Activated T-cell treated with anti-CD3 and anti-CD28 coated beads, Interleukin-2, amount 50 U/mL, for 72 hours (primary cell): ENCODE measurements around the gene ZNF331. TPM values are rescaled to one million over a fixed set of nuclear protein-coding genes. Genes with fewer than 3 reads are reported as not detected.
A peak's percentile ranks its signal among the peaks of the same experiment; 100 is the strongest.

ENCODE experiments used
- ATAC-seq, 2 donors: fragments of 150-1000 bp; cut with Tn5 transposase; replicated peaks in 1 of 2; 2 replicates each; pipeline ENCODE4 v1.10.0; 2021; ENCODE audit warnings: moderate library complexity in 2 of 2, mild to moderate bottlenecking in 1 of 2
- DNase-seq, 2 donors: peaks; one replicate each; pipeline ENCODE4 v3.0.0; 2021 to 2022; ENCODE audit warnings: mixed read lengths in 1 of 2
- H3K27ac Mint-ChIP-seq: one replicate; pipeline ENCODE4 v1.8.0; 2022; ENCODE audit warnings: mild to moderate bottlenecking, moderate library complexity, mixed read lengths
- H3K27me3 Mint-ChIP-seq: one replicate; pipeline ENCODE4 v1.8.0; 2022; ENCODE audit warnings: low read depth, mixed read lengths
- H3K36me3 Mint-ChIP-seq, 2 donors: one replicate each; pipeline ENCODE4 v1.8.0; 2022; ENCODE audit warnings: mixed read lengths in 2 of 2, mild to moderate bottlenecking in 1 of 2; ENCODE audit not compliant: insufficient read depth in 2 of 2
- H3K4me1 Mint-ChIP-seq: one replicate; pipeline ENCODE4 v1.8.0; 2022; ENCODE audit warnings: low read depth, mixed read lengths
- H3K4me3 Mint-ChIP-seq, 2 donors: one replicate each; pipeline ENCODE4 v1.8.0; 2022; ENCODE audit warnings: mild to moderate bottlenecking in 2 of 2, mixed read lengths in 2 of 2, moderate library complexity in 2 of 2
- H3K9me3 Mint-ChIP-seq, 2 donors: one replicate each; pipeline ENCODE4 v1.8.0; 2022; ENCODE audit warnings: mixed read lengths in 2 of 2
- total RNA-seq, 2 donors: library from RNA; stranded (reverse); gene quantifications; one replicate each; pipeline ENCODE4 v1.2.3, GENCODE V29; 2022

ZNF331 gene
- total RNA-seq, 2 donors from 2014 or later, result 63.7 to 71.4 TPM

- Mint-ChIP-seq H3K27ac (no peak overlapping the region), H3K36me3 (no peaks in the 10 kb centered on the region), H3K4me1 (no peaks in the 10 kb centered on the region), H3K4me3 (no peak overlapping the region), H3K27me3 (no peaks in the 10 kb centered on the region), H3K9me3 (peaks cover 0 to 3% of the 10 kb centered on the region in 2 donors)
- ATAC-seq, result no peak
- DNase-seq, result no peak
Measured at GRCh38 chr19:53595510-53595867, 57.5 kb downstream of the ZNF331 start.

DNA sequence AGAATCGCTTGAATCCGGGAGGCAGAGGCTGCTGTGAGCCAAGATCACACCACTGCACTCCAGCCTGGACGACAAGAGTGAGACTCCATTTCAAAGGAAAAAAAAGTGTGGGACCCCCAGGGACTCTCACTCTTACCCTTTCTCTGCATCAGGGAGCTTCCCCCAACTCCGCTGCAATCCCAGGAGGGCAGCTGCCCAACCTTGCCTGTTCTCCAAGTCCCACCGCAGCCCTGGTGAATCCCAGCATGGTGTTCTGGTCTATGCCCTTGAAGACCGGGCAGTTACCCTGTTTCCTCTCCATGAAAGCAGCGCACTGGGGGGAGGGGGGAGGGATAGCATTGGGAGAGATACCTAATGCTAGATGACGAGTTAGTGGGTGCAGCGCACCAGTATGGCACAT lies 58.1 kb downstream of the ZNF331 start:
- no peak for ATAC-seq
- no peak for DNase-seq
- Mint-ChIP-seq H3K4me3 (no peak overlapping the region), H3K36me3 (no peaks in the 10 kb centered on the region), H3K27ac (no peak overlapping the region), H3K4me1 (no peaks in the 10 kb centered on the region), H3K27me3 (no peaks in the 10 kb centered on the region), H3K9me3 (peaks cover 0 to 3% of the 10 kb centered on the region in 2 donors)

- H3K4me3 Mint-ChIP-seq, result no peak overlapping the region
- H3K36me3 Mint-ChIP-seq, result peaks cover 0 to 3% of the 10 kb centered on the region in 2 donors
- no peaks in the 10 kb centered on the region for H3K27me3 Mint-ChIP-seq
- ATAC-seq (no peak), DNase-seq (no peak)
- H3K27ac Mint-ChIP-seq, result no peak overlapping the region
- H3K9me3 Mint-ChIP-seq, result peaks cover 0 to 1% of the 10 kb centered on the region in 2 donors
- no peaks in the 10 kb centered on the region for H3K4me1 Mint-ChIP-seq
Measured at GRCh38 chr19:53597023-53597422, 59.1 kb downstream of the ZNF331 start.

DNA sequence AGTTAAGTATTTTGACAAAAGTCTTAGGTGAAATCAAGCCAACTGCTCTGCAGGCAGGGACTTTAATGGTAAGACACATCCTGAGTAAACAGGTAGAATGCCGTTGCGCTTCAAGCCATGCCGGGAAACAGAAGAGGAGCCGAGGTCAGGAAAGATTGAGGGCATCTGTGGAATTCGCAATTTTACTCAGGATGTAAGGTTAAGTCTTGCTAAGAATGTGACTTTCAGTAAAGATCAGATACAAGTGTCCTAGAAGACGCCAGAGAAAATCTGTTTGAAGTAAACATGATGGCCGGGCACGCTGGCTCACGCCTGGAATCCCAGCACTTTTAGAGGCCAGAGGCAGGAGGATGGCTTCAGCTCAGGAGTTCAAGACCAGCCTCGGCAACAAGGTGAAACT lies 60.4 kb downstream of the ZNF331 start:
- Mint-ChIP-seq H3K9me3 (peaks cover 0 to 1% of the 10 kb centered on the region in 2 donors), H3K36me3 (peaks cover 0 to 3% of the 10 kb centered on the region in 2 donors), H3K4me3 (no peak overlapping the region), H3K27ac (no peak overlapping the region), H3K27me3 (no peaks in the 10 kb centered on the region), H3K4me1 (no peaks in the 10 kb centered on the region)
- ATAC-seq (no peak), DNase-seq (no peak)

DNA sequence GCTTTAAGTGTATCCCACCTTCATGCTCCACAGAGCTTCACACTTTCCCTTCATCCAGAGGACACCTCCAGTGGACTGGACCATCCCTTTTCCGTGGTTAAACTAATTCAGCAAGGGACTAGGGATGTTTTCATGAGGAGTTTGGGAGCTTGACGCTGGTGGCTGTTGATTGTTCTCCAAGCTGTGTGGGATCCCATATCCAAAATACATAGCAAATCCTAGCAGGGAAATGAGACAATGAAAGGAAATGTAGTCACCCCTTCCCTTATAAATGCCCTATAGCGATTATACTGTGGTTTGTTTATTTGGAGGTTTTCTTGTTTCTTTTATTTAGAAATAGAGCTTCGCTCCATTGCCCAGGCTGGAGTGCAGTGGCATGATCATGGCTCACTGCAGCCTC lies 62.3 kb downstream of the ZNF331 start:
- Mint-ChIP-seq H3K27ac (no peak overlapping the region), H3K9me3 (peaks cover 0 to 1% of the 10 kb centered on the region in 2 donors), H3K27me3 (no peaks in the 10 kb centered on the region), H3K4me1 (no peaks in the 10 kb centered on the region), H3K36me3 (peaks cover 0 to 3% of the 10 kb centered on the region in 2 donors), H3K4me3 (no peak overlapping the region)
- DNase-seq (no peak), ATAC-seq (no peak)

- Mint-ChIP-seq H3K36me3 (peaks cover 0 to 10% of the 10 kb centered on the region in 2 donors), H3K27ac (no peak overlapping the region), H3K9me3 (peaks cover 1 to 5% of the 10 kb centered on the region in 2 donors), H3K4me3 (no peak overlapping the region), H3K4me1 (no peaks in the 10 kb centered on the region), H3K27me3 (no peaks in the 10 kb centered on the region)
- ATAC-seq, result no peak
- DNase-seq, result no peak
Measured at GRCh38 chr19:53606031-53606430, 68.1 kb downstream of the ZNF331 start.

DNA sequence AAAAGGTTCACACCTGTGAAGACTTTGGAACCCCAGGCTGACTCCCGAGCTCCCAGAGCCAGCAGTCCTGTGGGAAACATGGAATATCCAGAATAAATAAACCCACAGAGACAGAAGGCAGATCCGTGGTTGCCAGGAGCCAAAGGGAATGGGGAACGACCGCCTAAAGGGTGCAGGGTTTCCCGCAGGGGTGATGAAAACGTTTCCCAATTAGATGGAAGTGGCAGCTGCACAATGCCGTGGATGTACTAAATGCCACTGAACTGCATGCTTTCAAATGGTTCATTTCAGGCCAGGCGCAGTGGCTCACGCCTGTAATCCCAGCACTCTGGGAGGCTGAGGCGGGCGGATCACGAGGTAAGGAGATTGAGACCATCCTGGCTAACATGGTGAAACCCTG lies 70.4 kb downstream of the ZNF331 start:
- H3K4me1 Mint-ChIP-seq, result no peaks in the 10 kb centered on the region
- H3K36me3 Mint-ChIP-seq, result peaks cover 0 to 10% of the 10 kb centered on the region in 2 donors
- DNase-seq (no peak), ATAC-seq (no peak)
- no peak overlapping the region for H3K4me3 Mint-ChIP-seq
- H3K9me3 Mint-ChIP-seq, result peaks cover 2 to 5% of the 10 kb centered on the region in 2 donors
- H3K27me3 Mint-ChIP-seq, result no peaks in the 10 kb centered on the region
- H3K27ac Mint-ChIP-seq, result no peak overlapping the region

- ATAC-seq, result no peak
- H3K27ac Mint-ChIP-seq, result no peak overlapping the region
Measured at GRCh38 chr19:53612762-53613526, 75.0 kb downstream of the ZNF331 start.

GRCh38 chr19:53621885-53622740 lies 84.2 kb downstream of the ZNF331 start:
- no peaks in the 10 kb centered on the region for H3K9me3 Mint-ChIP-seq
- no peak overlapping the region for H3K27ac Mint-ChIP-seq
- no peak overlapping the region for H3K4me3 Mint-ChIP-seq
- DNase-seq (no peak), ATAC-seq (peak in 1 of 2 donors; percentile 19)
- no peaks in the 10 kb centered on the region for H3K4me1 Mint-ChIP-seq
- H3K27me3 Mint-ChIP-seq, result no peaks in the 10 kb centered on the region
- peaks cover 0 to 4% of the 10 kb centered on the region in 2 donors for H3K36me3 Mint-ChIP-seq

More at GRCh38 chr19:53612762-53613526, 75.0 kb downstream of the ZNF331 start:
- no peaks in the 10 kb centered on the region for H3K27me3 Mint-ChIP-seq
- peaks cover 0 to 8% of the 10 kb centered on the region in 2 donors for H3K36me3 Mint-ChIP-seq
- DNase-seq, result no peak
- H3K4me3 Mint-ChIP-seq, result no peak overlapping the region
- H3K9me3 Mint-ChIP-seq, result peaks cover 0 to 2% of the 10 kb centered on the region in 2 donors
- H3K4me1 Mint-ChIP-seq, result no peaks in the 10 kb centered on the region

DNA sequence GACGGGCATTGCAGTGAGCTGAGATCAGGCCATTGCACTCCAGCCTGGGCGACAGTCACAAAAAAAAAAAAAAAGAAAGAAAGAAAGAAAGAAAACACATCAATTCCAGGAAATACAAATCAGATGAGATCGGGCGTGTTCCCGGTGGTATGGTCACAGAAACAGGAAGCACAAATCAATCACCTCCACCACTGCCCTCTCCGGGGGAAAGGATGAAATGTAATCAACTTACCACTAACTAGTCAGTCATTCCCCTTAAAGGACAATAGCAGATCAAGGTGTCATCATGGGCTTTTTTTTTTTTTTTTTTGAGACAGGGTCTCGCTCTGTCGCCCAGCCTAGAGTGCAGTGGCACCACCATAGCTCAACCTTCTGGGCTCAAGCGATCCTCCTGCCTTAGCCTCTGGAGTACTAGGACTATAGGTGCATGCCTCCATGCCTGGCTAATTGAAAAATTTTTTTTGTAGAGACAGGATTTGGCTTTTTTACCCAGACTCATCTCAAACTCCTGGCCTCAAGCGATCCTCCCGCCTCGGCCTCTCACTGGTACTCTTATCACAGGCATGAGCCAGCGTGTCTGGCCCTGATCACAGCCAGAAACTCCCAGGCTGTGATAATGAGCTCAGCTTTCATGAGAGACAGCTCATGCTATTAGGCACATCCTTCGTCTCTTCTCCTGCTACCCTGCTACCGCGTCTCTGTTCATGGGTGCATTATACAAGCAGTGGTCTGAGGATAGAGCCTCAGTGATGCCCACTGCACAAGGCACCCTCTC lies 87.0 kb downstream of the ZNF331 start:
- peak; percentile 39 to 85 for ATAC-seq
- H3K27ac Mint-ChIP-seq, result no peak overlapping the region
- peak in 1 of 2 donors; percentile 10 for DNase-seq

GRCh38 chr19:53626486-53626885 lies 88.5 kb downstream of the ZNF331 start:
- Mint-ChIP-seq H3K9me3 (no peaks in the 10 kb centered on the region), H3K36me3 (peaks cover 0 to 1% of the 10 kb centered on the region in 2 donors), H3K27ac (no peak overlapping the region), H3K27me3 (no peaks in the 10 kb centered on the region), H3K4me1 (no peaks in the 10 kb centered on the region), H3K4me3 (no peak overlapping the region)
- ATAC-seq, result no peak
- no peak for DNase-seq

More for the DNA sequence above, 87.0 kb downstream of the ZNF331 start:
- no peaks in the 10 kb centered on the region for H3K27me3 Mint-ChIP-seq
- H3K4me1 Mint-ChIP-seq, result no peaks in the 10 kb centered on the region
- H3K4me3 Mint-ChIP-seq, result no peak overlapping the region
- peaks cover 0 to 1% of the 10 kb centered on the region in 2 donors for H3K36me3 Mint-ChIP-seq
- no peaks in the 10 kb centered on the region for H3K9me3 Mint-ChIP-seq

DNA sequence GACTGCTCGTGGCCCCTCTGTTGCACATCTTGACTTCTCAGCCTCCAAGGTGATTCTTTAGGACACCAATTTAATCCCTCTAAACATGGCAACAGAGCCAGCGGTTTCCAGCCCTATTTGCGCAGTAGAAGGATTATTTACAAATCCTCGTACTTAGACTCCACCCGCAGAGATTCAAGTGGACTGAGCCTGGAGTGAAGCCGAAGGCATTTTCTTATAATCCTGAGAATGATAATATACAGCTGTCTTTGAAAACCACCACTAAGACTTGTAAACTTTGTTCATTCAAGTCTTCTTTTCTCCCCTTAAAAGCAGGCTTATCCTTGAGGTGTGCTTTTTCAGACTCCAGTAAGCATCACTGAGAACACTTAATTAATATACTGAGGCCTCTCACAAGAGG lies 89.0 kb downstream of the ZNF331 start:
- H3K4me3 Mint-ChIP-seq, result no peak overlapping the region
- ATAC-seq (no peak), DNase-seq (no peak)
- peaks cover 0 to 1% of the 10 kb centered on the region in 2 donors for H3K36me3 Mint-ChIP-seq
- peaks cover 0 to 3% of the 10 kb centered on the region in 2 donors for H3K9me3 Mint-ChIP-seq
- H3K4me1 Mint-ChIP-seq, result no peaks in the 10 kb centered on the region
- H3K27ac Mint-ChIP-seq, result no peak overlapping the region
- no peaks in the 10 kb centered on the region for H3K27me3 Mint-ChIP-seq
